GM23248 (cell line): ENCODE data around the gene DLG2. TPM values are rescaled to one million over a fixed set of nuclear protein-coding genes. Genes with fewer than 3 reads are reported as not detected.
A peak's percentile ranks its signal among the peaks of the same experiment; 100 is the strongest.

Experiments used
- DNase-seq: peaks from one replicate; pipeline ENCODE4 v3.0.0-alpha.2; 2015
- H2AFZ ChIP-seq: fragments of 200-600 bp; sonication (generic); 2 replicates; pipeline ENCODE4 v1.6.1; 2016; ENCODE audit warnings: antibody characterized with exemption
- H3F3A ChIP-seq: fragments of 200-600 bp; sonication (generic); 2 replicates; pipeline ENCODE4 v1.6.1; 2016; ENCODE audit warnings: mild to moderate bottlenecking, antibody characterized with exemption, mixed run types; ENCODE audit not compliant: insufficient read depth
- H3K27ac ChIP-seq: fragments of 200-600 bp; sonication (generic); 2 replicates; pipeline ENCODE4 v1.5.1; 2016; ENCODE audit warnings: mild to moderate bottlenecking
- H3K27me3 ChIP-seq: fragments of 200-600 bp; sonication (generic); replicated peaks from 2 replicates; pipeline ENCODE4 v1.6.1; 2016; ENCODE audit warnings: mild to moderate bottlenecking; ENCODE audit not compliant: insufficient read depth
- H3K36me3 ChIP-seq: fragments of 200-600 bp; sonication (generic); 2 replicates; pipeline ENCODE4 v1.6.1; 2016; ENCODE audit warnings: low read depth, mild to moderate bottlenecking
- H3K4me1 ChIP-seq: fragments of 200-600 bp; sonication (generic); 2 replicates; pipeline ENCODE4 v1.6.1; 2016; ENCODE audit warnings: mild to moderate bottlenecking; ENCODE audit not compliant: insufficient read depth
- H3K4me2 ChIP-seq: fragments of 200-600 bp; sonication (generic); one replicate; pipeline ENCODE4 v1.6.1; 2016; ENCODE audit warnings: mild to moderate bottlenecking; ENCODE audit not compliant: unreplicated experiment
- H3K4me3 ChIP-seq: fragments of 200-600 bp; sonication (generic); 2 replicates; pipeline ENCODE4 v1.5.1; 2016; ENCODE audit warnings: mild to moderate bottlenecking
- H3K79me2 ChIP-seq: fragments of 200-600 bp; sonication (generic); 2 replicates; pipeline ENCODE4 v1.6.1; 2016; ENCODE audit warnings: mild to moderate bottlenecking; ENCODE audit not compliant: insufficient read depth
- H3K9ac ChIP-seq: fragments of 200-600 bp; sonication (generic); 2 replicates; pipeline ENCODE4 v1.6.1; 2016; ENCODE audit warnings: mild to moderate bottlenecking
- H3K9me2 ChIP-seq: fragments of 200-600 bp; sonication (generic); 2 replicates; pipeline ENCODE4 v1.6.1; 2016; ENCODE audit warnings: mixed run types, mild to moderate bottlenecking, moderate library complexity; ENCODE audit not compliant: insufficient read depth
- H3K9me3 ChIP-seq: fragments of 200-600 bp; sonication (generic); one replicate; pipeline ENCODE4 v1.6.1; 2017; ENCODE audit warnings: low read depth
- H4K20me1 ChIP-seq: fragments of 200-600 bp; sonication (generic); 2 replicates; pipeline ENCODE4 v1.6.0; 2016; ENCODE audit not compliant: insufficient read depth
- EZH2 ChIP-seq: fragments of 200-600 bp; sonication (generic); IDR thresholded peaks from 2 replicates; pipeline ENCODE4 v1.6.1; 2018; ENCODE audit warnings: antibody characterized with exemption, mild to moderate bottlenecking; ENCODE audit not compliant: insufficient read depth, poor library complexity, severe bottlenecking
- EZH2phosphoT487 ChIP-seq: fragments of 200-600 bp; sonication (generic); IDR thresholded peaks from 2 replicates; pipeline ENCODE4 v1.6.1; 2018; ENCODE audit warnings: antibody characterized with exemption, moderate library complexity, mild to moderate bottlenecking, low read depth; ENCODE audit not compliant: insufficient read depth
- WGBS, 2 experiments: methylation state at CpG; one replicate each; pipeline ENCODE4 v1.1.6; 2015 to 2017; ENCODE audit warnings: low lambda C conversion rate in 2 of 2, low coverage in 1 of 2; ENCODE audit errors: missing lambda C conversion rate in 2 of 2; 5-methylcytosine and 5-hydroxymethylcytosine counted together
- in situ Hi-C: fragments of 300-500 bp; cut with MboI; formaldehyde crosslinking; loops from 2 replicates; pipeline ENCODE4 v1.15.0; 2020
- polyA plus RNA-seq: library from polyadenylated mRNA; unstranded; fragments of >200 nt; fragmentation: Nextera tagmentation; extraction: Ambion mirVana; gene quantifications from 2 replicates; pipeline ENCODE4 v1.2.1, GENCODE V29; 2016
- total RNA-seq: library from RNA; depleted of rRNA; stranded (reverse); fragments of >200 nt; shearing (Covaris generic); gene quantifications from 2 replicates; pipeline ENCODE4 v1.2.3, GENCODE V29; 2014

The DLG2 gene
- total and polyA plus RNA-seq, 2 experiments from 2014 or later, result 1.1 to 1.7 TPM

DNA sequence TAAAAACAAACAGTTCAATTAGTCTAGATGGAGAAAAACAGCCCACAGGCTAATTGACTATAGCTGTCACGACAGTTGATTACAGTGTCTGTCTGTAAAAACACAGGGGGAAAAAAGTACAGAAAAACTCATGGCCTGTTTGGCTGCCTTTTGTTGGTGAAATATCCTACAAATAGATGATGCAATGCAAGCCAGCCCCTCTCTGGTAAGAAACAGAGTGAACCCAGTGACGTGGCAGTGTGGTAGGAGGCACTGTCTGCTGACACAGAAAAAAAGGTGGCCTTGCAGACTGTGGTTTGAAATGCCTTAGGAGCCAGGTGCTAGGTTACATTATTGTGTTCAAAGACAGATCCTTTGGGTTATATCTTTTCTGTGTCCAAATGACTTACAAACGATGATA lies 1909.6 kb downstream of the DLG2 start:
- in situ Hi-C loops, result no loop called here
- H2AFZ ChIP-seq, result peak overlapping the region; percentile 50; the same call in 1 of the 2 replicates

GRCh38 chr11:83715927-83716535 lies 1911.1 kb downstream of the DLG2 start:
- no peaks in the 10 kb centered on the region for H3K9me3 ChIP-seq
- no peaks in the 10 kb centered on the region for H3K36me3 ChIP-seq
- no peak for DNase-seq
- peaks cover 16% of the 10 kb centered on the region for H3K4me1 ChIP-seq
- peaks cover 15% of the 10 kb centered on the region for H3F3A ChIP-seq
- no peak overlapping the region for H3K4me3 ChIP-seq
- H3K4me2 ChIP-seq, result no peak overlapping the region
- H3K9ac ChIP-seq, result no peak overlapping the region
- TF ChIP-seq EZH2 (no peak), EZH2phosphoT487 (no peak)
- no peaks in the 10 kb centered on the region for H3K9me2 ChIP-seq
- no peak overlapping the region for H3K27ac ChIP-seq
- no peak overlapping the region for H2AFZ ChIP-seq
- H3K27me3 ChIP-seq, result no peaks in the 10 kb centered on the region
- in situ Hi-C loops, result no loop called here
- no peaks in the 10 kb centered on the region for H4K20me1 ChIP-seq
- H3K79me2 ChIP-seq, result no peaks in the 10 kb centered on the region
- 58 to 63% methylated on average over 2 of the region's 2 CpGs for WGBS, 2 experiments

More for the DNA sequence above, 1909.6 kb downstream of the DLG2 start:
- no peak for TF ChIP-seq EZH2
- no peak for TF ChIP-seq EZH2phosphoT487
- H3K4me3 ChIP-seq, result no peak overlapping the region
- H3K79me2 ChIP-seq, result no peaks in the 10 kb centered on the region
- 57 to 61% methylated on average over 3 of the region's 3 CpGs for WGBS, 2 experiments
- H3K36me3 ChIP-seq, result no peaks in the 10 kb centered on the region
- peaks cover 16% of the 10 kb centered on the region for H3K4me1 ChIP-seq
- no peaks in the 10 kb centered on the region for H3K9me3 ChIP-seq
- H4K20me1 ChIP-seq, result no peaks in the 10 kb centered on the region
- no peak overlapping the region for H3K9ac ChIP-seq
- H3K4me2 ChIP-seq, result no peak overlapping the region
- H3K27me3 ChIP-seq, result no peaks in the 10 kb centered on the region
- H3K27ac ChIP-seq, result no peak overlapping the region
- DNase-seq, result peak; percentile 70
- no peaks in the 10 kb centered on the region for H3K9me2 ChIP-seq
- H3F3A ChIP-seq, result peaks cover 15% of the 10 kb centered on the region

DNA sequence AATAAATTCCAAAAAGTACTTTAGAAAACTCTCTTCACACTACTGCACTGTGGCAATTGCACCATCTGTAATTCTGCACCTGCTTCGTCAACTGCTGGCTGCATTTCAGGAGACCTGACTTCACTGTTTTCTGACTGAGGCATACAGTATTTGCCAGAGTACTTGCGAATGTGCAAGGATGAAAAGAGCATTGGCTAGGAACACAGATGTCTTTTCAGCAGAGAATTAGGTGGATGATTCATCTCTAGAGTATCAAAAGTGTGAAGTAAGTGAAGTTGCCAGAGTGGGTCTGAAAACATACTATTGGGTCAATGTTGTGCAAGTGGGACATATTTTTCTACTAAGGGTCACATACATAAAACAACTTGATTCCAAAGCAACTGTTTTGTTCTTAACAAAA lies 1913.4 kb downstream of the DLG2 start:
- TF ChIP-seq EZH2 (no peak), EZH2phosphoT487 (0 out of 2 replicates have a peak, but pooled peaks have one; percentile 24)
- H3K79me2 ChIP-seq, result no peaks in the 10 kb centered on the region
- no peak overlapping the region for H3K9ac ChIP-seq
- H3K9me2 ChIP-seq, result no peaks in the 10 kb centered on the region
- no peaks in the 10 kb centered on the region for H3K27me3 ChIP-seq
- peaks cover 15% of the 10 kb centered on the region for H3F3A ChIP-seq
- in situ Hi-C loops, result no loop called here
- H3K4me2 ChIP-seq, result no peak overlapping the region
- no peak overlapping the region for H3K27ac ChIP-seq
- DNase-seq, result peak; percentile 81
- no peaks in the 10 kb centered on the region for H4K20me1 ChIP-seq
- no peaks in the 10 kb centered on the region for H3K36me3 ChIP-seq
- peaks cover 16% of the 10 kb centered on the region for H3K4me1 ChIP-seq
- H2AFZ ChIP-seq, result no peak overlapping the region
- WGBS, 2 experiments, result 34 to 46% methylated on average over 2 of the region's 2 CpGs
- no peaks in the 10 kb centered on the region for H3K9me3 ChIP-seq
- H3K4me3 ChIP-seq, result no peak overlapping the region

DNA sequence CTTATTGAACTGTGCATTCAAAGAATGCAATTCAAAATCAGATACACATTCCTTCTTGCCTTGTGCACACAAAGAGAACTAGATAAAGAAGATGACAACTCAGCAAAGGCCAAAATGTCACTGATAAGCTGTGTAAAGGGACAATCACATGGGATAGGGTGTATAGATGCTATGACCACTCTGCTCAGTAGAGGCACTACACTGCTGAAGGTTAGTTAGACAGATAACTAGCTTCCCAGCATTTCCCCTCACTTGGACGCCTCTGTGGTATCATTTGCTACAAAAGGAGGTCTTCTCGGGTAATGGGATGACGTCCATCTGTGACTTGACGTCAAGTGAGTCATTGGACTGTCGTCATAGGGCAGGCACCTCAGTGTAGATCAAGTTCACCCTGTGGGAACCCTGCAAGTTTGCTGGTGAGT lies 1916.0 kb downstream of the DLG2 start:
- H3F3A ChIP-seq, result peaks cover 11% of the 10 kb centered on the region
- no peak for TF ChIP-seq EZH2phosphoT487
- no peak for TF ChIP-seq EZH2
- no peak overlapping the region for H3K27ac ChIP-seq
- peak; percentile 6 for DNase-seq
- H3K4me3 ChIP-seq, result no peak overlapping the region
- no peaks in the 10 kb centered on the region for H3K79me2 ChIP-seq
- 76% methylated on average over 5 of the region's 5 CpGs for WGBS, 2 experiments
- no peaks in the 10 kb centered on the region for H3K9me2 ChIP-seq
- no peak overlapping the region for H3K4me2 ChIP-seq
- peaks cover 7% of the 10 kb centered on the region; the same call in 1 of the 2 replicates for H3K4me1 ChIP-seq
- H3K9me3 ChIP-seq, result no peaks in the 10 kb centered on the region
- no peak overlapping the region for H2AFZ ChIP-seq
- H3K27me3 ChIP-seq, result no peaks in the 10 kb centered on the region
- in situ Hi-C loops, result no loop called here
- H3K36me3 ChIP-seq, result no peaks in the 10 kb centered on the region
- no peaks in the 10 kb centered on the region for H4K20me1 ChIP-seq
- no peak overlapping the region for H3K9ac ChIP-seq
